T-cell (primary cell): Measurements from ENCODE around the gene ANKS1A. TPM values are rescaled to one million over a fixed set of nuclear protein-coding genes. Genes with fewer than 3 reads are reported as not detected.
A peak's percentile ranks its signal among the peaks of the same experiment; 100 is the strongest.

Experiments
- ATAC-seq, 4 experiments: fragments of 200-7000 bp in 3 of 4; fragments of 150-1000 bp in 1 of 4; cut with Tn5 transposase; replicated peaks in 1 of 4; 1 replicate in 3 of 4; 2 replicates in 1 of 4; pipeline ENCODE4 v1.10.0; 2021; ENCODE audit warnings: moderate library complexity in 3 of 4, mild to moderate bottlenecking in 2 of 4, moderate number of reproducible peaks in 1 of 4
- CTCF ChIA-PET, 2 donors: fragments of 300-600 bp; sonication (Branson Sonifier 250); formaldehyde crosslinking; loops; one replicate each; lab custom pipeline; 2022; ENCODE audit warnings: antibody characterized with exemption in 2 of 2; lab: Charles Lee
- POLR2A ChIA-PET, 2 donors: fragments of 300-600 bp; sonication (Branson Sonifier 250); formaldehyde crosslinking; loops; one replicate each; lab custom pipeline; 2022; ENCODE audit warnings: antibody characterized with exemption in 2 of 2; lab: Charles Lee
- DNase-seq, 35 experiments: peaks; one replicate each; pipeline versions ENCODE4 v3.0.0 to v3.0.0-alpha.2; 2013 to 2023
- H3K27ac ChIP-seq: one replicate; pipeline ENCODE4 v1.5.1; 2013; ENCODE audit warnings: low read length
- H3K27me3 ChIP-seq, 2 experiments: replicated peaks in 1 of 2; 1 replicate in 1 of 2; 2 replicates in 1 of 2; pipeline versions ENCODE4 v1.6.1 to v1.7.0; 2013; ENCODE audit warnings: low read length in 1 of 2, mixed read lengths in 1 of 2; ENCODE audit not compliant: control insufficient read depth in 2 of 2, insufficient read depth in 2 of 2; ENCODE audit errors: extremely low read depth in 1 of 2
- H3K36me3 ChIP-seq, 2 donors: 1 replicate in 1 of 2; 2 replicates in 1 of 2; pipeline versions ENCODE4 v1.6.1 to v1.7.0; 2013; ENCODE audit warnings: low read length in 1 of 2; ENCODE audit not compliant: control insufficient read depth in 2 of 2, insufficient read depth in 1 of 2; ENCODE audit errors: extremely low read depth in 1 of 2
- H3K4me1 ChIP-seq, 2 experiments: 1 replicate in 1 of 2; 2 replicates in 1 of 2; pipeline versions ENCODE4 v1.6.1 to v1.7.0; 2013; ENCODE audit warnings: low read length in 2 of 2, mixed read lengths in 1 of 2; ENCODE audit not compliant: insufficient read depth in 2 of 2, control insufficient read depth in 1 of 2; ENCODE audit errors: extremely low read depth in 1 of 2
- H3K4me3 ChIP-seq, 2 donors: 1 replicate in 1 of 2; 2 replicates in 1 of 2; pipeline versions ENCODE4 v1.5.1 to v1.7.0; 2013; ENCODE audit warnings: mild to moderate bottlenecking in 2 of 2, low read length in 1 of 2, moderate library complexity in 1 of 2; ENCODE audit not compliant: control insufficient read depth in 1 of 2; ENCODE audit errors: extremely low read depth in 1 of 2
- H3K9me3 ChIP-seq: 2 replicates; pipeline ENCODE4 v1.7.0; 2013
- H3K27ac Mint-ChIP-seq, 2 donors: one replicate each; pipeline ENCODE4 v1.8.0; 2020 to 2021; ENCODE audit warnings: mild to moderate bottlenecking in 2 of 2, mixed read lengths in 2 of 2
- H3K27me3 Mint-ChIP-seq, 2 donors: one replicate each; pipeline ENCODE4 v1.8.0; 2021 to 2022; ENCODE audit warnings: mixed read lengths in 2 of 2
- H3K36me3 Mint-ChIP-seq: one replicate; pipeline ENCODE4 v1.8.0; 2021; ENCODE audit warnings: mixed read lengths
- H3K4me1 Mint-ChIP-seq, 3 donors: one replicate each; pipeline ENCODE4 v1.8.0; 2020 to 2022; ENCODE audit warnings: mixed read lengths in 3 of 3, mild to moderate bottlenecking in 1 of 3
- H3K4me3 Mint-ChIP-seq, 3 donors: one replicate each; pipeline ENCODE4 v1.8.0; 2020 to 2022; ENCODE audit warnings: mild to moderate bottlenecking in 3 of 3, mixed read lengths in 3 of 3, moderate library complexity in 3 of 3
- H3K9me3 Mint-ChIP-seq, 3 donors: one replicate each; pipeline ENCODE4 v1.8.0; 2020 to 2022; ENCODE audit warnings: mixed read lengths in 3 of 3
- WGBS: methylation state at CpG from one replicate; pipeline ENCODE4 v1.1.5; 2013; ENCODE audit warnings: missing lambda C conversion rate; ENCODE audit not compliant: insufficient coverage; 5-methylcytosine and 5-hydroxymethylcytosine counted together
- total RNA-seq, 35 experiments: library from RNA in 6 of 35; stranded (reverse) in 6 of 35; fragments of 120-200 nt in 1 of 35; gene quantifications; one replicate each; pipeline versions ENCODE4 v1.2.1 to v1.2.4 and lab custom pipeline; 2013 to 2026

Gene ANKS1A
- total RNA-seq, 5 donors from 2014 or later (not counting 1 experiment from before 2014, with no cell fraction given) = 11.1 to 14.4 (median 11.7) TPM

DNA sequence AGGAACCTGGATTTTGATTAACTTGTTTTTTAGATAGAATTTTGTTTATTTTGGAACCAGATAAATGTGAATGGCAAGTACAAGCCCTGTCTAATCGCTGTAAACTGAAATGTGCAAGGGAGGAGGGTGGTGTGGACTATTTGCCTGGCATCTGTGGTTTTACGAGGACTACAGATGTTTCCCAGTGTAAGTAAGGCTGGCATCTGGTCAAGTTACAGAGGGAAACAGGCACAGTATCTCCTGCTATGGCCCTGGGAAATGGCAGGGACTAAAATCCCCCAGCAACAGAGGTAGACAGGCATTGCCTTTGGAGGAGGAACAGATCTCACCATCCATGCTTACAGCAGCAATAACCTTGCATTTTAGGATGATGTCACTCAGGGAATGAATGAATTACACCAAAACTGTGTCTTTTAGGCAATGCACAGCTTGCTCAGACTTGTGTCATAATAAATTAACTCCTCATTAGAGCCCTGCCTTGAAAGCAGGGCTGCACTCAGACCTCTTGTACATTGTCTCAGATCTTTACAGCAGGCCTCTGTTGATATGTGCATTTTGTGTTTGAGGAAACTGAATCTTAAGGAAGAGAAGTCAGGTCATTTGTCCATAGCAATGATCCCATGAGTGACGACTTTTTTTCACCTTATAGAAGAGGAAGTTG lies 155.8 kb downstream of the ANKS1A start:
- POLR2A ChIA-PET = no interaction called here
- 73% methylated on average over 2 of the region's 3 CpGs for WGBS
- no peak overlapping the region for H3K4me3 ChIP-seq
- H3K9me3 Mint-ChIP-seq = no peaks in the 10 kb centered on the region
- H3K27me3 Mint-ChIP-seq = no peaks in the 10 kb centered on the region
- H3K4me1 ChIP-seq = peaks cover 14 to 23% of the 10 kb centered on the region in 2 experiments
- no peak for DNase-seq
- peaks cover 31% of the 10 kb centered on the region for H3K36me3 Mint-ChIP-seq
- peaks cover 8 to 10% of the 10 kb centered on the region in 2 donors for H3K36me3 ChIP-seq
- no peak overlapping the region for H3K4me3 Mint-ChIP-seq
- H3K4me1 Mint-ChIP-seq = peaks cover 0 to 19% (median 11%) of the 10 kb centered on the region in 3 donors
- H3K27ac Mint-ChIP-seq = no peak overlapping the region
- H3K27ac ChIP-seq = no peak overlapping the region
- CTCF ChIA-PET = no interaction called here
- H3K27me3 ChIP-seq = no peaks in the 10 kb centered on the region
- ATAC-seq = no peak
- H3K9me3 ChIP-seq = no peaks in the 10 kb centered on the region

DNA sequence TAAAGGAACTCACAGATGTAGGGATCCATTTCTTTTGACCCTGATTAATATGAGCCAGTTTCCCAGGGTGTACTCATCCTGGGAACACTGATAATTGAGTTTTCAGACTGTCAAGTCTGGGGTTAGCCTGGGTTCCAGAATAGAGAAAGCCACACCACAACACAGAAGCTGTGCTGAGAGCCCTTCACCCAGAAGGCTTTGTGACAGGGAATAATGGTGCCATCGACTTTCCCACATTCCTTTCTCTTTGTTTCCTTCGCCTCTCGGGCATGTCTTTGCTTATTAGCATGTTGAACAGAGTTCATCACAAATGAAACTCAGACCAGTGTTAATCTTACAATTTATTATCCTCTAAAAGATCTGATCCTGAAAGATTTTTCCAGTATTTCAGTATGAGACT lies 157.0 kb downstream of the ANKS1A start:
- peaks cover 4 to 10% of the 10 kb centered on the region in 2 donors for H3K36me3 ChIP-seq
- no peak overlapping the region for H3K4me3 ChIP-seq
- ChIA-PET CTCF (no interaction called here), POLR2A (no interaction called here)
- H3K4me1 ChIP-seq = peaks cover 14 to 23% of the 10 kb centered on the region in 2 experiments
- no peak overlapping the region for H3K27ac ChIP-seq
- Mint-ChIP-seq H3K27me3 (no peaks in the 10 kb centered on the region), H3K9me3 (no peaks in the 10 kb centered on the region), H3K27ac (no peak overlapping the region), H3K4me1 (peaks cover 0 to 19% (median 11%) of the 10 kb centered on the region in 3 donors), H3K36me3 (peaks cover 22% of the 10 kb centered on the region), H3K4me3 (no peak overlapping the region)
- ATAC-seq = no peak
- no peaks in the 10 kb centered on the region for H3K27me3 ChIP-seq
- 93% methylated on average over 3 of the region's 3 CpGs for WGBS
- no peaks in the 10 kb centered on the region for H3K9me3 ChIP-seq
- no peak for DNase-seq

DNA sequence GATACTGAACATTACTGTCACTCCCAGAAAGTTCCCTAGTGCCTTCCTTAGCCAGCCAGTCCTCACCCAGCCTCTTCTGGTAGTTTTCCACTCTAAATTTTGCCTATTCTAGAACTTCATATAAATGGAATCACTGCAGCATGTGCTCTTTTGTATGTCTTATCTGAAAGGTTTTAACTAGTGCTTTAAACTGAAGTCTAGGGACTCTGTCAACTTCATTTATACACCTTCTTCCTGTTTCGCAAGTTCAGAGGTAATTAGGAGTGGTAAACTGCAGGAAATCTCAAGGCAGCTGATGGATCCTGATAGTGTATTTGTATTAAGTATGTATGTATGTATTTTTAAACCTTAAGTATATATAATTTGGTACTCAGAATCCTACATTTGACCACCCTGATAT lies 157.8 kb downstream of the ANKS1A start:
- Mint-ChIP-seq H3K9me3 (no peaks in the 10 kb centered on the region), H3K4me1 (peaks cover 0 to 19% (median 11%) of the 10 kb centered on the region in 3 donors), H3K27me3 (no peaks in the 10 kb centered on the region), H3K36me3 (peaks cover 18% of the 10 kb centered on the region), H3K27ac (no peak overlapping the region), H3K4me3 (no peak overlapping the region)
- ChIA-PET CTCF (interaction anchor here in 1 of 2 donors (0.6 kb wide), 1 partner anchor 56 kb away, joined by 5 read pairs; no protein-coding TSS in a partner anchor), POLR2A (no interaction called here)
- H3K4me1 ChIP-seq = peaks cover 14 to 23% of the 10 kb centered on the region in 2 experiments
- no peak for ATAC-seq
- H3K27ac ChIP-seq = no peak overlapping the region
- no peaks in the 10 kb centered on the region for H3K9me3 ChIP-seq
- no peak overlapping the region for H3K4me3 ChIP-seq
- peaks cover 0 to 10% of the 10 kb centered on the region in 2 donors for H3K36me3 ChIP-seq
- H3K27me3 ChIP-seq = no peaks in the 10 kb centered on the region
- no CpG with 5 or more reads among the region's 1 CpG for WGBS
- no peak for DNase-seq

DNA sequence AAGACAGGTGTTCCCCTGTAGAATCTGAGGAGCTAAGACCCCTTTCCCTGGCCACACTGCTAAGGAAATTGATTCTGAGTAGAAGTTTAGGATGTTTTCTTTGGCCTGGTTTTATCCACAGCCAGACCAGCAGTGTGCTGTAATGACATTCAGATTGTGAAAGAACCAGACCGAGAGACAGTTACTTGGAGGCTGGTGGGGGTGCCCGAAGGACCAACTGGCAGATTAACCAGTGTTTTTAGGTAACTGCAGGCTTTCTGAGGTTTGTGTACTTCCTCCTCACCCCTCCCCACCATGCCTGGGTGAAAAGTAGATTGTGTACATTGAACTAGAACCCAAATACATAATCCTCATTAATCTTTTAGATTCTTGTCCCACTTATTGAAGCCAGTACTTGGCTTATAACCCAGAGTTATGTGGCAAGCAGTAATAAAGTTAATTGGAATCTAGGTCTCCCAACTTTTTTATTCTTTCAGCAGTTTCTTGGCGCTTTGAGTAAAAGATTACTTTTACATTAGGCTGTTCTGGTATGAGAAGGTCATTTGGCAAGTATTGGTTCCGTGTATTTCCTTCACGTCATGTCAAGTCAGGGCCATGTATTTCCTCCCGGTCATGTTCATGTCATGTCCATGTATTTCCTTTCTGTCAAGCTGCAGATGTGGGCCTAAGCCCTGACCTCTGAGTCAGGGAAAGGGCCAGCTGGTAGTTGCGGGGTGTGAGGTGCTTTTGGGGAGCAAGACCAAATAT lies 158.4 kb downstream of the ANKS1A start:
- no peaks in the 10 kb centered on the region for H3K9me3 ChIP-seq
- peak overlapping the region in 1 of 2 donors; percentile 25 for H3K27ac Mint-ChIP-seq

DNA sequence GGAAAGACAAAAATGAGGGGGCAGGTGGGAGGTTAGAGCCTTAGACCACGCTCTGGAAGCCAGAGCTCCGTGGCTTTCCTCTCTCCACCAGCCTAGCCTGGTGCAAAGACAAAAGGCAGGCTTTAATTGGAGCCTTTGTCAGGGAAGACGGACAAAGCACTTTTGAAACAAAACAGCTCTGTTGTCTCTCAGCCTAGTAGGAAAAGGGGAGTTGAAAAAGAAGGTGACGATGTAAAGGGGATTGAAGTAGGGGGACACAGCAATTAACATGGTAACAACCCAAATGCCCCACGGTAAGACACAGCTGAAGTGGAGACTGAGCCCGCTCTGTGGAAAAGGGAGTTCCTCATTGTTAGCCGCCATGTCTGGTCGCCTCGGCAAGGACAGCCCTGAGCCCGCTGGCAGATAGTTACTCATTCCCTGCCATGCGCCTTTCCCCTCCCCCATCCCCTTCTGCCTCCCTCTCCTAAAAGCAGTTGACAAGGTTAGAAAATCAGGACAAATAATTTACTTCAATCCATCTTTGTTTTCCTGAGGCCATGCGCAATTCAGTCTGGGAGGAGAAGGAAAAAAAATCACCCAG lies 159.1 kb downstream of the ANKS1A start:
- H3K4me3 ChIP-seq = no peak overlapping the region
- Mint-ChIP-seq H3K36me3 (peaks cover 15% of the 10 kb centered on the region), H3K9me3 (no peaks in the 10 kb centered on the region), H3K27me3 (no peaks in the 10 kb centered on the region), H3K4me3 (no peak overlapping the region), H3K4me1 (peaks cover 0 to 19% (median 11%) of the 10 kb centered on the region in 3 donors), H3K27ac (no peak overlapping the region)
- H3K27ac ChIP-seq = no peak overlapping the region
- 91% methylated on average over 4 of the region's 12 CpGs for WGBS
- DNase-seq (no peak), ATAC-seq (no peak)
- no peaks in the 10 kb centered on the region for H3K9me3 ChIP-seq
- no peaks in the 10 kb centered on the region for H3K27me3 ChIP-seq
- peaks cover 0 to 3% of the 10 kb centered on the region in 2 donors for H3K36me3 ChIP-seq
- CTCF ChIA-PET = interaction anchor here in 1 of 2 donors (0.5 kb wide), 1 partner anchor 158 kb away, joined by 3 read pairs; no protein-coding TSS in a partner anchor
- peaks cover 14 to 23% of the 10 kb centered on the region in 2 experiments for H3K4me1 ChIP-seq
- POLR2A ChIA-PET = no interaction called here

More for the DNA sequence above, 158.4 kb downstream of the ANKS1A start:
- Histone ChIP-seq H3K4me1 (peaks cover 14 to 23% of the 10 kb centered on the region in 2 experiments), H3K4me3 (no peak overlapping the region), H3K36me3 (peaks cover 0 to 9% of the 10 kb centered on the region in 2 donors), H3K27ac (no peak overlapping the region), H3K27me3 (no peaks in the 10 kb centered on the region)
- H3K4me1 Mint-ChIP-seq = peaks cover 0 to 19% (median 11%) of the 10 kb centered on the region in 3 donors
- ChIA-PET POLR2A (no interaction called here), CTCF (interaction anchor here in 1 of 2 donors (0.6 kb wide), 1 partner anchor 56 kb away, joined by 5 read pairs; no protein-coding TSS in a partner anchor)
- no peak overlapping the region for H3K4me3 Mint-ChIP-seq
- no peaks in the 10 kb centered on the region for H3K9me3 Mint-ChIP-seq
- WGBS = 88% methylated on average over 4 of the region's 7 CpGs
- DNase-seq (no peak), ATAC-seq (peak in 1 of 4 experiments; percentile 42)
- H3K27me3 Mint-ChIP-seq = no peaks in the 10 kb centered on the region
- H3K36me3 Mint-ChIP-seq = peaks cover 17% of the 10 kb centered on the region

DNA sequence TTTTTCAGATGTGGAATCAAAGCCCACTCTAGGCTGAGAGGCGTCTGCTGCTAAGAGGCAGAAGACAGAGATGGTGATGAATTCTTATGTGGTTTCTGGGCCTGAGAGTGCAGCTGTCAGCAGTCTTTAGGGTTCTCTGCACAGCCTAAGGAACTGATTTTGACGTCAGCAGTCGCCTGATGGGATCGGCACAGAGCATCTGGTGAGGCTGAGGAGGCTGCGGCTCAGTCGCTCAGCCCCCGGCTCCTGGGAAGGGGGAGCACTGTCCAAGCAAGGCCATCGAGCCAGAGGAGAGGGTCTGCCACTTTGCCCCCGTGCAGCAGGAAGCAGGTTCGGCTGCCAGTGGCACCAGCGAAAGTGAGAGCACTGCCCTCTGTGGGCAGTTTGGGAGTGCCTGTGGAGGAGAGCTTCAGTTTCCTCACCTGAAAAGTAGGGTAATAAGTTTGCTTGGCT lies 159.6 kb downstream of the ANKS1A start:
- no peak overlapping the region for H3K4me3 Mint-ChIP-seq
- H3K36me3 Mint-ChIP-seq = peaks cover 10% of the 10 kb centered on the region
- peaks cover 0 to 19% (median 11%) of the 10 kb centered on the region in 3 donors for H3K4me1 Mint-ChIP-seq
- no peaks in the 10 kb centered on the region for H3K27me3 Mint-ChIP-seq
- H3K9me3 Mint-ChIP-seq = no peaks in the 10 kb centered on the region
- peak overlapping the region; percentile 32 to 60 for H3K4me3 ChIP-seq
- H3K9me3 ChIP-seq = no peaks in the 10 kb centered on the region
- H3K4me1 ChIP-seq = peaks cover 14 to 23% of the 10 kb centered on the region in 2 experiments
- ATAC-seq (peak; percentile 64 to 85 (median 71)), DNase-seq (peak in 30 of 35 experiments; percentile 4 to 43 (median 17))
- H3K27me3 ChIP-seq = no peaks in the 10 kb centered on the region
- no peak overlapping the region for H3K27ac ChIP-seq
- POLR2A ChIA-PET = no interaction called here
- H3K27ac Mint-ChIP-seq = no peak overlapping the region
- CTCF ChIA-PET = interaction anchor here in 1 of 2 donors (0.5 to 0.6 kb wide), 3 partner anchors 157 to 353 kb away, joined by 3 to 4 read pairs (median 3); no protein-coding TSS in a partner anchor
- 14% methylated on average over 10 of the region's 11 CpGs for WGBS
- peaks cover under 1 to 3% of the 10 kb centered on the region in 2 donors for H3K36me3 ChIP-seq
